Neutrophil (primary cell): ENCODE data around the gene ANKRD37.
A peak's percentile ranks its signal among the peaks of the same experiment; 100 is the strongest.

Experiments
- H3K27ac ChIP-seq: fragments of 200-600 bp; sonication (generic); 2 replicates; pipeline ENCODE4 v1.5.1; 2016; ENCODE audit warnings: mild to moderate bottlenecking, moderate library complexity
- H3K27me3 ChIP-seq: fragments of 200-600 bp; sonication (generic); 2 replicates; pipeline ENCODE4 v1.6.0; 2016; ENCODE audit warnings: mild to moderate bottlenecking
- H3K36me3 ChIP-seq: fragments of 200-600 bp; sonication (generic); 2 replicates; pipeline ENCODE4 v1.5.1; 2017
- H3K4me1 ChIP-seq, 2 experiments: fragments of 200-600 bp in 1 of 2; sonication (generic) in 1 of 2; 1 replicate in 1 of 2; 2 replicates in 1 of 2; pipeline versions ENCODE4 v1.5.1 to v1.6.1; 2013 to 2016; ENCODE audit warnings: low read depth in 1 of 2, low read length in 1 of 2, mild to moderate bottlenecking in 1 of 2, moderate library complexity in 1 of 2; ENCODE audit not compliant: control insufficient read depth in 1 of 2, insufficient read depth in 1 of 2
- H3K4me3 ChIP-seq, 2 experiments: fragments of 200-600 bp in 1 of 2; sonication (generic) in 1 of 2; 1 replicate in 1 of 2; 2 replicates in 1 of 2; pipeline ENCODE4 v1.5.1; 2013 to 2016; ENCODE audit warnings: low read depth in 1 of 2, low read length in 1 of 2, mild to moderate bottlenecking in 1 of 2, moderate library complexity in 1 of 2
- H3K9me3 ChIP-seq: fragments of 200-600 bp; sonication (generic); 2 replicates; pipeline ENCODE4 v1.5.1; 2016
- CTCF ChIP-seq: fragments of 200-600 bp; sonication (generic); IDR thresholded peaks from 2 replicates; pipeline ENCODE4 v1.5.1; 2016; ENCODE audit warnings: antibody characterized with exemption

Gene ANKRD37

DNA sequence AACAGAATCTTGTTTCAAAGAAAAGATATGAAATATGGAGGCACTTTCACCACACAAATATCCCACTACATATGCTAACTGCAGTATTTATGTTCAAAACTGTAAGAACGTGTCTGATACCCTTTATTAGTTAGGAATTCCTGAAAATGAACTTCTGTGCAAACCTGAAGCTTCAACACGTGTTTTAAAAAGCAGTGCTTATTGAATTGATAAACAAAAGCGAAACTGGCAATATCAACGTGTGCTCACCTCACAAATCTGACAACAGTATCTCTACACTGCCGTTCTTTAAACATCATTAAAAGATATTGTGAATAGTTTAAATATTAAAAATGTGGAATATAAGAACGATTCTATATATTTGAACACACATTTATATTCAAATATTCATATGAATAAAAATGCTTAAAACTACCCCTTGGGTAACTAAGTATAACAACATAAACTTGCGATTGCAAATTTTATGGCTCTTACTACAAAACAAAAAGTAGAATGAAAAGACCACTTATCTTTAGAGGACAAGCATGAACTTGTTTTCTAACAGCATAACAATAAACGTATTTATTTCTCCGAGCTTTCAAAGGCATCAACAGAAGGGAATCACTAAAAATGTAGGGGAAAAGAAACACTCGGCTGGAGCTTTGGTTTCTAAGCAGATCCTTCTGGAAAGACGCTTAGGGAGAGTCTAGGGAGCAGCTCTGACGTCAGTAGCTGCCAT lies 1.2 kb upstream of the ANKRD37 start, which contains the start of gene LRP2BP:
TSS of gene LRP2BP (minus strand) at position 687 of the 718 bp plus-strand sequence. CDS start 17,738 bp downstream, outside the sequence.
- Histone ChIP-seq H3K27ac (peak within 1 kb of the TSS; percentile 94), H3K4me1 (peaks cover 17 to 19% of the 10 kb centered on the region in 2 experiments), H3K27me3 (peaks cover 53% of the 10 kb centered on the region), H3K36me3 (peaks cover 16% of the 10 kb centered on the region), H3K4me3 (peak within 1 kb of the TSS; percentile 96 to 99), H3K9me3 (no peaks in the 10 kb centered on the region)
- TF ChIP-seq CTCF: no peak

- peak overlapping the region; percentile 94 for H3K27ac ChIP-seq
- H3K27me3 ChIP-seq: peaks cover 47% of the 10 kb centered on the region
- no peak for TF ChIP-seq CTCF
- H3K4me3 ChIP-seq: peak overlapping the region; percentile 96 to 99
- peaks cover 23% of the 10 kb centered on the region for H3K36me3 ChIP-seq
- H3K4me1 ChIP-seq: peaks cover 17 to 19% of the 10 kb centered on the region in 2 experiments
- H3K9me3 ChIP-seq: no peaks in the 10 kb centered on the region
Measured at GRCh38 chr4:185395956-185396723, 501 bp upstream of the ANKRD37 start.

GRCh38 chr4:185398618-185399017 lies 2.0 kb downstream of the ANKRD37 start:
- peaks cover 44% of the 10 kb centered on the region for H3K36me3 ChIP-seq
- H3K27me3 ChIP-seq: peaks cover 24% of the 10 kb centered on the region
- H3K4me1 ChIP-seq: peaks cover 17 to 19% of the 10 kb centered on the region in 2 experiments
- no peak overlapping the region for H3K27ac ChIP-seq
- TF ChIP-seq CTCF: no peak
- no peak overlapping the region for H3K4me3 ChIP-seq
- no peaks in the 10 kb centered on the region for H3K9me3 ChIP-seq

GRCh38 chr4:185399466-185399865 lies 2.8 kb downstream of the ANKRD37 start:
- Histone ChIP-seq H3K27me3 (peaks cover 16% of the 10 kb centered on the region), H3K36me3 (peaks cover 44% of the 10 kb centered on the region), H3K9me3 (no peaks in the 10 kb centered on the region), H3K4me3 (no peak overlapping the region), H3K27ac (no peak overlapping the region), H3K4me1 (peaks cover 17 to 19% of the 10 kb centered on the region in 2 experiments)
- no peak for TF ChIP-seq CTCF

GRCh38 chr4:185404031-185404430 lies 7.4 kb downstream of the ANKRD37 start:
- H3K9me3 ChIP-seq: no peaks in the 10 kb centered on the region
- H3K27ac ChIP-seq: no peak overlapping the region
- no peaks in the 10 kb centered on the region for H3K4me1 ChIP-seq
- H3K4me3 ChIP-seq: no peak overlapping the region
- peaks cover 50% of the 10 kb centered on the region for H3K36me3 ChIP-seq
- no peaks in the 10 kb centered on the region for H3K27me3 ChIP-seq
- no peak for TF ChIP-seq CTCF
